Brain microvascular endothelial cell (primary cell): ENCODE measurements around the gene C2CD2.

Experiments used
- DNase-seq: peaks from one replicate; pipeline ENCODE4 v3.0.0-alpha.2; 2020
- H3K27ac ChIP-seq: fragments of 250-450 bp; sonication (Bioruptor Pico); 2 replicates; pipeline ENCODE4 v1.5.1; 2020; ENCODE audit warnings: mild to moderate bottlenecking, moderate library complexity
- H3K27me3 ChIP-seq: fragments of 250-450 bp; sonication (Bioruptor Pico); replicated peaks from 2 replicates; pipeline ENCODE4 v1.5.1; 2020; ENCODE audit warnings: mild to moderate bottlenecking
- H3K36me3 ChIP-seq: fragments of 250-450 bp; sonication (Bioruptor Pico); replicated peaks from 2 replicates; pipeline ENCODE4 v1.5.1; 2020; ENCODE audit warnings: mild to moderate bottlenecking
- H3K4me3 ChIP-seq: 2 replicates; pipeline ENCODE4 v1.5.1; 2011; ENCODE audit warnings: low read depth, mild to moderate bottlenecking, control low read depth, low read length, moderate library complexity
- CTCF ChIP-seq: IDR thresholded peaks from 2 replicates; pipeline ENCODE4 v1.5.1; 2011; ENCODE audit warnings: low read depth, mild to moderate bottlenecking, moderate library complexity, low read length, control low read depth, inconsistent platforms; ENCODE audit errors: missing control alignments
- in situ Hi-C: cut with HindIII; loops from 2 replicates; pipeline ENCODE4 v1.10.0; 2017; ENCODE audit warnings: low sequenced_read_pairs, low pct_ligation_motif_present

Gene C2CD2

GRCh38 chr21:41973861-41974751, 20.3 kb upstream of the C2CD2 start:
- peak; percentile 34 for TF ChIP-seq CTCF
- no peak for DNase-seq
- Histone ChIP-seq H3K27me3 (no peaks in the 10 kb centered on the region), H3K4me3 (no peak overlapping the region), H3K36me3 (no peaks in the 10 kb centered on the region), H3K27ac (no peak overlapping the region)
- in situ Hi-C loops = no loop called here

GRCh38 chr21:41973427-41973831, 19.6 kb upstream of the C2CD2 start:
- H3K27me3 ChIP-seq = no peaks in the 10 kb centered on the region
- H3K27ac ChIP-seq = no peak overlapping the region
- H3K36me3 ChIP-seq = no peaks in the 10 kb centered on the region
- in situ Hi-C loops = no loop called here
- DNase-seq = no peak
- H3K4me3 ChIP-seq = no peak overlapping the region
- no peak for TF ChIP-seq CTCF

GRCh38 chr21:41972511-41973205, 18.8 kb upstream of the C2CD2 start:
- in situ Hi-C loops = no loop called here
- Histone ChIP-seq H3K36me3 (no peaks in the 10 kb centered on the region), H3K4me3 (no peak overlapping the region), H3K27ac (no peak overlapping the region), H3K27me3 (no peaks in the 10 kb centered on the region)
- DNase-seq = no peak
- no peak for TF ChIP-seq CTCF

- Histone ChIP-seq H3K4me3 (no peak overlapping the region), H3K36me3 (no peaks in the 10 kb centered on the region), H3K27ac (no peak overlapping the region), H3K27me3 (no peaks in the 10 kb centered on the region)
- no peak for TF ChIP-seq CTCF
- in situ Hi-C loops = no loop called here
- DNase-seq = no peak
Observed at GRCh38 chr21:41971891-41972290, 18.1 kb upstream of the C2CD2 start.

DNA sequence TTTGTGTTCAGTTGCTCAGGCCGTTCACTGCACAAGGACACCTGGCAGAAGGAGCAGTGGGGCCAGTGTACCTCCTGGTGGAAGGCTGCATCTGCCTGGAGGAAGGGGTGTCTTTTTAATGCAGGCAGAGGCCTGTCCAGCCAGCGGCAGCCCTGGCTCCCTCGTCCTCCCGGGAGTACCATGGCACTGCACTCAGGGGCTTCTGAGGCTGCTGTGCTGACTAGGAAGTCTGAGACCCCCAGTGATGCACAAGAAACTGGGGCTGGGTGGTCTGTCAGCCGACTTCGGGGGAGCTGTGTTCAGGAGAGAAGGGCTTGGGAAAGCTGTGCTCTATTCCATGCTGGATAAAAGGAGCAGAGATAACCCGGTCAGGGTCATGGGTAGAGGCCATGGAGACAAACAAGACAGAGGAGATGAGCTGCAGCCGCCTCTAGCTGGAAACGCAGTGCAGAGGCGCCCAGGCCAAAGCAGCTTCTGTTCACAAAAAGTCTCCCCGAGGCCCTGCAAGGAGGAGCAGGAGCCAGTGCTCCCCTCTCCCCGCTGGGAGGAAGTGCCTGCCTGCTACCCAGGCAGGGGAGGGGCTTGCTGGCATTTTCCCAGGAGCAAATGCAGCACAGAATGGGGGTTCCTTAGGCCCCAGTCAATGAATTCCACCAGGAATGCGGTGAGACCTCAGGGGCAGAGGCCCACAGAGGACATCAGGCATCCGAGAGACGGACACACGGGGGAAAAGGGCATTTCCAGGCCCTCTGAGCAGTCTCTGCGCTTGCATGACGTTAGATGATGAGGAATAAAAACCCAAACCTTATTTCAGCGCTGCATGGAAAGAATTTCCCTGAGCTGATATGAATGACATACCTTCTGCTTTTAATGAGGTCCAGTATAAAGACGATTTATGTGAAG, 17.2 kb upstream of the C2CD2 start:
- Histone ChIP-seq H3K36me3 (no peaks in the 10 kb centered on the region), H3K27ac (no peak overlapping the region), H3K4me3 (no peak overlapping the region), H3K27me3 (no peaks in the 10 kb centered on the region)
- no peak for TF ChIP-seq CTCF
- in situ Hi-C loops = no loop called here
- DNase-seq = no peak
